ENCODE measurements around the gene KCNJ10.

GRCh38 chr1:160020196-160020595 lies 49.8 kb downstream of the KCNJ10 start:
- TF ChIP-seq CTCF (conservative IDR thresholded peaks at IDR 0.05; ENCODE audit: low read length) (no peak), EZH2phosphoT487 (IDR thresholded peaks at IDR 0.05; ENCODE audit: borderline replicate concordance) (no peak)
